Stimulated activated naive CD8-positive, alpha-beta T cell treated with anti-CD3 and anti-CD28 coated beads, Interleukin-15, amount 100 ng/mL, for 72 hours (primary cell): Measurements from ENCODE around the gene C1orf87.

ENCODE experiments used
- ATAC-seq: fragments of 150-1000 bp; cut with Tn5 transposase; 2 replicates; pipeline ENCODE4 v1.10.0; 2021; ENCODE audit warnings: mild to moderate bottlenecking, moderate library complexity
- DNase-seq, 2 donors: peaks; one replicate each; pipeline ENCODE4 v3.0.0; 2021 to 2022
- H3K27ac Mint-ChIP-seq, 2 donors: one replicate each; pipeline ENCODE4 v1.8.0; 2022; ENCODE audit warnings: mild to moderate bottlenecking in 2 of 2, mixed read lengths in 2 of 2, moderate library complexity in 2 of 2
- H3K27me3 Mint-ChIP-seq: one replicate; pipeline ENCODE4 v1.8.0; 2022; ENCODE audit warnings: mixed read lengths
- H3K4me1 Mint-ChIP-seq: one replicate; pipeline ENCODE4 v1.8.0; 2022; ENCODE audit warnings: mild to moderate bottlenecking, mixed read lengths
- H3K4me3 Mint-ChIP-seq, 2 donors: one replicate each; pipeline ENCODE4 v1.8.0; 2022; ENCODE audit warnings: mild to moderate bottlenecking in 2 of 2, mixed read lengths in 2 of 2, moderate library complexity in 1 of 2
- H3K9me3 Mint-ChIP-seq, 2 donors: one replicate each; pipeline ENCODE4 v1.8.0; 2022; ENCODE audit warnings: mixed read lengths in 2 of 2

Gene C1orf87

DNA sequence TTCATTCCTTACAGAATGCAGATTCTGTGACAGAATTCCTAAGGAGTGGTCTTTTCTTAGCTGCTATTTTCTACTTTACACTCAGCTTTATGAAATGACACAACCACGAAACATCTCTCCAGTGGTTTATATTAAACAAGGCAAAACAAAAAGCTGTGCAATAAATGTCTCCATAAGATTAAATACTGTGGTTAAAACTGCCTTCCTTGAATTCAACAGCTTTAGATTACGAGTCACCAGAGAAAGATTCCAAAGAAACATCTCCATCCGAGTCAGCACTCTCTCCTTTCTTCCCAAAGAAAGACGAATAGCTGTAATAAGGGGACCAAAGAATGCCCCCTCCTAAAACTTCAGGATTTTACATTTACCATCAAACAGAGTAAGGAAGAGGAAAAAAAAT, 4.6 kb upstream of the C1orf87 start:
- ATAC-seq (no peak), DNase-seq (no peak)
- no peak overlapping the region for H3K4me3 Mint-ChIP-seq
- peaks cover 49% of the 10 kb centered on the region for H3K27me3 Mint-ChIP-seq
- H3K9me3 Mint-ChIP-seq, result no peaks in the 10 kb centered on the region
- H3K27ac Mint-ChIP-seq, result no peak overlapping the region
- no peaks in the 10 kb centered on the region for H3K4me1 Mint-ChIP-seq

DNA sequence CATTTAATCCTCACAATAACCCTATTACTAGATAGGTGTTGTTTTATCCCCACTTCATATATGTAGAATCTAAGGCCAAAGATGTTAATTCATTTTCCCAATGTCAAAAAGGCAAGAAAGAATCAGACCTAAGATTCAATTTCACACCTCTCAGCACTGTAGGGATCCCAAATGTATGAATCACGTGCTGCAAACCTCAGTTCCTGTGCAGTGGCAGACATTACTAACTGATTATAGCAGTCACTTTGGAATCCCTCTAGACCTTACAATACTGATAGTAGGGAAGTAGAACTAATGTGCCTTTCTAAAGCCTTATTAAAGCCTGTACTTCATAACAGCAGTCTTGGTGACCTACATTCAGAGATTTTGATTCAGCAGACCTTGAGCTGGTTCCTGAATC, 2.3 kb downstream of the C1orf87 start:
- Mint-ChIP-seq H3K27ac (no peak overlapping the region), H3K4me3 (no peak overlapping the region), H3K4me1 (no peaks in the 10 kb centered on the region), H3K27me3 (peaks cover 62% of the 10 kb centered on the region), H3K9me3 (no peaks in the 10 kb centered on the region)
- DNase-seq (no peak), ATAC-seq (no peak)

DNA sequence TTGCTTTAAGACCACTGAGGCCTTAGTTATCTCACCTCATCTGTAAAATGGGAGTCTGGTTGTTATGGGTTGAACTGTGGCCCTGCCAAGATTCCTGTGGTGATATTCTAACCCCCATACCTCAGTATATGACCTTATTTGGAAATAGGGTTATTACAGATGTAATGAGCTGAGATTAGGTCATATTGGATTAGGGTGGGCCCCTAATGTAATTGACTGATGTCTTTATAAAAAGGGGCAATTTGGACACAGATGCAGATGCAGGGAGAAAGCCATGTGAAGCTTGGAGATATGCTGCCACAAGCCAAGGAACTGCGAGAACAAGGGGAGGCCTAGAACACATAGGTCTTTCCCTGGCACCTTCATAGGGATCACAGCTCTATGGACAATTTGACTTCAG, 3.9 kb downstream of the C1orf87 start:
- ATAC-seq (no peak), DNase-seq (no peak)
- Mint-ChIP-seq H3K4me3 (no peak overlapping the region), H3K4me1 (no peaks in the 10 kb centered on the region), H3K9me3 (no peaks in the 10 kb centered on the region), H3K27ac (no peak overlapping the region), H3K27me3 (peaks cover 47% of the 10 kb centered on the region)

DNA sequence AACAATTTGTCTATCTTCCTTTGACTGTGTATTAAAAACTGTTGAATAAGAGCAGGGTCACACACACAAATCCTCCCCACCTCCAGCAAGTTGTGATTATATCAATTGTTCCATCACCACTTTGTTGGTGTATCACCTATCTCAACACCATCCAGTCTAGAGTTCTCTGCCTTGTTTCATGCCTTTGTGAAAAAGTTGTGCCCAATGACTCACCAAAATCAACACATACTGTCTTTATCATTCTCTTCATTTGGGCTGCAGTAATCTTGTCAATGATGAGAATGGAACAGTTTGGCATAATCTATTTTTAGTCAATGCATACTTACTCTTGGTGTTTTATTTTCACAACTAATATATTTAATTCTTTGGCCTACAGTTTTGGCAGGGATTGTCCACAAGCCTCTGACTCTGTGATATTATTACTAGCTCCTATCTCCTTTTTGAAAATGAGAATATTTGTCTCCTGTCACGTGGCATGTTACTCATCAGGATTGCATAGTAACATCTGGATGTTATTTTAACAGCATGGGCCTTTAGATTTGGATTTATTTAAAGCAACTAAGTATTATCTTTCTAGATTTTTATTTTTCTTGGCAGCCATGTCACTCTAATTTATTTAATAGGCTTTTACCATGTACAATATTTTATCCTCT, 5.1 kb downstream of the C1orf87 start:
- no peak overlapping the region for H3K4me3 Mint-ChIP-seq
- ATAC-seq (no peak), DNase-seq (no peak)
- no peaks in the 10 kb centered on the region for H3K9me3 Mint-ChIP-seq
- H3K4me1 Mint-ChIP-seq, result no peaks in the 10 kb centered on the region
- no peak overlapping the region for H3K27ac Mint-ChIP-seq
- peaks cover 38% of the 10 kb centered on the region for H3K27me3 Mint-ChIP-seq

DNA sequence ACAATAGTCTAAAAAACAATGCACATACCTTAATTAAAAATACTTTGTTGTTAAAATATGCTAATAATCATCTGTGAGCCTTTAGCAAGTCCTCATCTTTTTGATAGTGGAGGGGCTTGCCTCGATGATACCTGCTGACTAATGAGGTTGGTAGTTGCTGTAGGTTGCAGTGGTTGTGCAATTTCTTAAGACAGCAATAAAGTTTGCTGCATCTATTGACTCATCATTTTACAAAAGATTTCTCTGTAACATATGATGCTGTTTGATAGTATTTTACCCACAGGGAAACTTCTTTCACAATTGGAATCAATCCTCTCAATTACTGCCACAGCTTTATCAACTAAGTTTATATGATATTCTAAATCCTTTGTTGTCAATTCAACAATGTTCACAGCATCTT, 7.6 kb downstream of the C1orf87 start:
- Mint-ChIP-seq H3K4me3 (no peak overlapping the region), H3K27me3 (peaks cover 15% of the 10 kb centered on the region), H3K27ac (no peak overlapping the region), H3K4me1 (no peaks in the 10 kb centered on the region), H3K9me3 (no peaks in the 10 kb centered on the region)
- no peak for ATAC-seq
- DNase-seq, result no peak

DNA sequence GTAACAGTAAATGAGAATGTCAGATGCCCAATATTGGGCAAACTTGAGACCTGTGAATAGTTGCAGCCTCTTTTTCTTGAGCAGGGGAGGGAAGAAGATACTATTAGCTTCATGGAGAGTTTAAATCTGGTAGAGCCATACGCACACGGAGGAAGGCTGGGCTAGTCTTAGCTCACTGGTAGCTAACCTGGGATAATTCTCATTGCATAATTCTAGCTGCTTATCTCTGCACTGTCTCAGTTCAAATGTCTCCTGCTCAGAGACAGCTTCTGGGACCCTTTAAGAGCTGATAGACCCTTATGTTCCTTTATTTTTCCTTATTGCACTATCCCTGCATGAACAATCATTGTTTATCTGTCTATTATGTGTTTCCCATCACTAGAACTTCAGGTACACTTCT, 8.4 kb downstream of the C1orf87 start:
- Mint-ChIP-seq H3K4me1 (no peaks in the 10 kb centered on the region), H3K27ac (no peak overlapping the region), H3K9me3 (no peaks in the 10 kb centered on the region), H3K4me3 (no peak overlapping the region), H3K27me3 (peaks cover 15% of the 10 kb centered on the region)
- ATAC-seq, result no peak
- no peak for DNase-seq

DNA sequence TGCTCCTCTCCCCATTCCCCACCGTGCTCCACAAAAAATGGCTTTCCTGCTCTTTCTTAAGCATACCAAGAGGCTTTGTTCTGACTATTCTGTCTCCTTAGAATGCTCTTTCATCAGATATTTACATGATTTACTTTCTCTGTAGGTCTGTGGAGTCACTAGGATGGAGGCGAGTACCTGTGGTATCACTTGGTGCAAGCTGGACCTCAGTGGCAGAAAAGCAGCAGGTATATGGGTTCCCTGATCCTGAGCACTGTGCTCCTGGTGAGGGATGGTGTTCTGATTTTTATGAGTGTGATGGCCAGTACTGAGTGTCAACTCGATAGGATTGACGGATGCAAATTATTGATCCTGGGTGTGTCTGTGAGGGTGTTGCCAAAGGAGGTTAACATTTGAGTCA, 10.0 kb downstream of the C1orf87 start:
- Mint-ChIP-seq H3K27ac (no peak overlapping the region), H3K4me3 (no peak overlapping the region), H3K9me3 (no peaks in the 10 kb centered on the region), H3K27me3 (peaks cover 13% of the 10 kb centered on the region), H3K4me1 (no peaks in the 10 kb centered on the region)
- ATAC-seq (peak; percentile 39), DNase-seq (no peak)

DNA sequence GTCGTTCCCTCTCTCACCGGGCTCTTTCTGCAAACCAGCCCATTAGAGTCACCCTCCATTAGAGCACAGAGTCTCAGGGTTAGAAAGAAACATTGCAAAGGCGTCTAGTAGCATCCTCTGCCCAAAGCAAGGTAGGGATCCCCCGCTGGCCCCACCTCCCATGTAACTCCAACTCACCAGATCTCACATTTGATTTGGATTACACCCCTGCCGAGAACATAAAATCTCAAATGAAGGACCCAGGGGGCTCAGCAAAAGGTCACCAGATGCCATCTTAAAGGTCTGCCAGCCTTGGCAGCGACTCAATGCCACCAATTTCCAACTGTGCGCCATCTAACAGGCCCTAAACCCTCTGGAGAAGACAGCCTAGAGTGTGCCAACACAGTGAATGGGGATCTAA, 14.1 kb downstream of the C1orf87 start:
- DNase-seq (no peak), ATAC-seq (no peak)
- H3K4me3 Mint-ChIP-seq, result no peak overlapping the region
- no peaks in the 10 kb centered on the region for H3K4me1 Mint-ChIP-seq
- H3K27me3 Mint-ChIP-seq, result no peaks in the 10 kb centered on the region
- no peaks in the 10 kb centered on the region for H3K9me3 Mint-ChIP-seq
- no peak overlapping the region for H3K27ac Mint-ChIP-seq

DNA sequence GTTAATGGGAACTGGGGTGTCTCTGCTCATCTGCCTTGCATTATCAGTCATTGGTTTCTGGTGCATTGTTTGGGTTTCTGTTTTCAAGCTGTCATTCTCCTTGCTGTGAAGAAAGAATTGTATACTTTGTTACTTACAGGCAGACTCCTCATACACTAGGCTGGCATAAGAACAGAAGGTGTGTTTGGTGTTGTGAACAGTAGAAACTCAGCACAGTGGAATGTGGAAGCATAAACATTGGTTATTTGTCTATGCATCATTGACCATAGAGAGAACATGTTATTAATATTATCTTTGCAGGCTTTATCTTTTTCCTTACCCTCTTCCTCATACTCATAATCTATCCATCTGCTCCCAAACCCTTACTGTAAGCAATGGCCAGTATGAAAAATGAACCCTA, 18.2 kb downstream of the C1orf87 start:
- no peak overlapping the region for H3K27ac Mint-ChIP-seq
- H3K9me3 Mint-ChIP-seq, result peaks cover 12 to 14% of the 10 kb centered on the region in 2 donors
- DNase-seq (no peak), ATAC-seq (no peak)
- no peaks in the 10 kb centered on the region for H3K4me1 Mint-ChIP-seq
- peaks cover 16% of the 10 kb centered on the region for H3K27me3 Mint-ChIP-seq
- H3K4me3 Mint-ChIP-seq, result no peak overlapping the region

DNA sequence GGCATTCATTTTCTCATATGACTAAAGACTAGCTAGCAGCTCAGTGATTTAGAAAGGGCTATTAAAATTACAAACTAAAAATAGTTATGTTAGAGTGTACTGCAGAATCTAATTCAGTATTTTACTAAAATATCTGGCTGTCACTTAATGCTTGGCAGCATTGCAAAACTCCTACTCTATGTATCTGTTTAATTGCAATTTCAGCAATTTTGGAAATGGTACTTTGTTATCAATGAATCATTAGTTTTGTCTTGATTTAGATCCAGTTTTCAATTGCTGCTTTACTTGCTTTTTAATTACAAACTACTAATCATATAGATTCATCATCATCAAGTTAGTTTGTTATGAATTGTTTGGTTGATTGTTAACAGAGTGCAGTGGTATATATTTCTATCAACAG, 19.2 kb downstream of the C1orf87 start:
- DNase-seq (no peak), ATAC-seq (no peak)
- no peak overlapping the region for H3K4me3 Mint-ChIP-seq
- no peaks in the 10 kb centered on the region for H3K4me1 Mint-ChIP-seq
- peaks cover 16% of the 10 kb centered on the region for H3K27me3 Mint-ChIP-seq
- peaks cover 14 to 15% of the 10 kb centered on the region in 2 donors for H3K9me3 Mint-ChIP-seq
- no peak overlapping the region for H3K27ac Mint-ChIP-seq

DNA sequence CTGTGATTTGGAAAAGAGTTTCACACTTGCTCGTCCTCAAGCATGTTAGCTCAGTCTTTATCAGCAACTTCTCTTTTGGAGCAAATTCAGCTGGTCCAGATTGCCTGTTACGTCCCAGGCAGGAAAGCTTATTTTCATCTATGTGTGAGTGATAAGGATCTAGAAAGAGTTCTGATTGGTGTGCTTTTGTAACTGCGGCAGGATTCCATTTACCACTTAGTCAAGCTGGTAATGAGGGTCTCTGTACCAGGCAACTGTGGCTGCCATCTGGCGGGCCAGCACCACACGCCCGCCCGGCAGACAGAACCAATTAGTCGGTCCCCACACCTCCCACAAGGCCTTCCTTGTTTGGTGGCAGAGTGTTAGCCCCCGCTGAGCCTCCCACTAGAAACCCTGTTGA, 21.0 kb downstream of the C1orf87 start:
- Mint-ChIP-seq H3K4me3 (no peak overlapping the region), H3K27ac (no peak overlapping the region), H3K27me3 (peaks cover 16% of the 10 kb centered on the region), H3K4me1 (no peaks in the 10 kb centered on the region), H3K9me3 (peaks cover 14 to 16% of the 10 kb centered on the region in 2 donors)
- ATAC-seq, result no peak
- no peak for DNase-seq

DNA sequence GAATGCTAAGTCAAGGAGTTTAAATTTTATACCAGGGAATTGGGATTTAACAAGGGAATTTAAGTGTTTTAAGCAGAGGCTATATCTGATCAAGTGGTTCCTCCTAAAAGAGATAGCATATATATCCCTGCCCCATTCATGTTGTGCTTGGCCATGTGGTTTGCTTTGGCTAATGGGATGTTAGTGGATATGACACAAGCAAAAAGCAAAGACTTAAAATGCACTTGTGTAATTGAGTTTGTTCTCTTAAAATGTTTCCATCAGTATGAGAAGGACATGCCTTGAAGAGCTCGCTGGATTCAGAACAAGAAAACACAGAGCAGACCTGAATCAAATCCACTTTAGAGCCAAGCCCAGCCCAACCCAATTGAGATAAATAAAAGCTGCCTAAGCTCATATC, 22.4 kb downstream of the C1orf87 start:
- no peak overlapping the region for H3K27ac Mint-ChIP-seq
- no peak for ATAC-seq
- H3K27me3 Mint-ChIP-seq, result peaks cover 16% of the 10 kb centered on the region

DNA sequence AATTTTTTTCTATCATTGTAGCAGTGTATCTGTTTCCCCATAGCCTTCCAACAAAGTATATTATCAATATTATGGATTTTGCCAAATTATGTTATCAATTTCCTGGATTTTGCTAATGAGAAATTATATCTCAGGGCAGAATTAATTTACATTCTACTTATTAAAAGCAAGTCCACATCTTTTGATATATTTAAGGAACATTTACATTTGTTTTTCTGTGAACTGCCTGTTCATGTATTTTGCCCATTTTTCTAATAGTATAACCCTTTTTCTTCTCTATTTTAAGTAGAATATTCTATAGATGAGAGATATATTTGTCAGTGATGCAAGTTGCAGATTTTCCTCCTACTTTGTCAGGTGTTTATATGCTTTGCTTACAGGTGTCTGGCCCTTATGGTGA, 24.4 kb downstream of the C1orf87 start:
- DNase-seq (no peak), ATAC-seq (no peak)
- H3K27me3 Mint-ChIP-seq, result peaks cover 16% of the 10 kb centered on the region
- H3K4me3 Mint-ChIP-seq, result no peak overlapping the region
- H3K4me1 Mint-ChIP-seq, result no peaks in the 10 kb centered on the region
- H3K9me3 Mint-ChIP-seq, result peaks cover 14 to 16% of the 10 kb centered on the region in 2 donors
- H3K27ac Mint-ChIP-seq, result no peak overlapping the region

More for the DNA sequence above, 22.4 kb downstream of the C1orf87 start:
- H3K4me3 Mint-ChIP-seq, result no peak overlapping the region
- H3K4me1 Mint-ChIP-seq, result no peaks in the 10 kb centered on the region
- DNase-seq, result no peak
- H3K9me3 Mint-ChIP-seq, result peaks cover 14 to 16% of the 10 kb centered on the region in 2 donors

DNA sequence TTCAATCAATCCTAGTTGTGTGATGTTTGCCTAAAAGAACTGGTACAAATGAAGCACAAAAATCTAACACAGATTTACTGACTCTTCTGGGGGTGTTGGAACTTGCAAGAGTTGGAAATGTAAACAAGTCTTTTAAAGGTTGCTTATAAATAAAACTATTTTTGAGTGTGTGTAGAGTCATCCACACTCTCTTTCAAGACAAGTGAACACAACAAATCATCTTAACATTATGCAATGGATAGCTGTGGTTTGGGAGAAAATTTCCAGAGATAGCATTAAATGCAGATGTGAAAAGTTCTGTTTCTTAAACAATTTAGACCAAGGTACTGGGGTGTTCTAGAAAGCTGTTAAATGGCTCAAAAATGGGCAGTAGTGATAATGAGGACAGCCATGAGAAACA, 28.7 kb downstream of the C1orf87 start:
- no peak overlapping the region for H3K4me3 Mint-ChIP-seq
- ATAC-seq, result no peak

DNA sequence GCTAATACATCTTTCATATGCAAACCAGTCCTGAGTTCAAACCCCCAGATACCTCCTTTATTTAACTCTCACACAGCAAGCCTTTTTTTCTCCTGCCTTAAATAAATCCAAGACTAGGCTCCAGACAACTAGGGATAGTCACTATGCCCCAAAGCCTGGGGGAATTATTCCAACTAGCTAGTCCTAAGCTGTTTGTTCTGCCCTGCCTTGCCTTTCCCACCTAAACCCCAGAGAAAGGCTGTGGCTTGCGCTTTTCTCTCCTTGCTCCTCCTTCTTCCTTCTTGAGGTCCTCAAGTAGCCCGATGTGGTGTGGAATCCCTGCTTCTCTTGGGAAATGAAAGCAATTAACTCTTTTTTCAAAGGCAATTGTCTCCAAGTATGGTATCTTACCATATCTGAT, 31.8 kb downstream of the C1orf87 start:
- Mint-ChIP-seq H3K4me3 (no peak overlapping the region), H3K27me3 (peaks cover 6% of the 10 kb centered on the region)
- no peak for ATAC-seq

More for the DNA sequence above, 28.7 kb downstream of the C1orf87 start:
- Mint-ChIP-seq H3K27ac (no peak overlapping the region), H3K4me1 (no peaks in the 10 kb centered on the region), H3K27me3 (peaks cover 6% of the 10 kb centered on the region), H3K9me3 (peaks cover 0 to 4% of the 10 kb centered on the region in 2 donors)
- DNase-seq, result no peak

DNA sequence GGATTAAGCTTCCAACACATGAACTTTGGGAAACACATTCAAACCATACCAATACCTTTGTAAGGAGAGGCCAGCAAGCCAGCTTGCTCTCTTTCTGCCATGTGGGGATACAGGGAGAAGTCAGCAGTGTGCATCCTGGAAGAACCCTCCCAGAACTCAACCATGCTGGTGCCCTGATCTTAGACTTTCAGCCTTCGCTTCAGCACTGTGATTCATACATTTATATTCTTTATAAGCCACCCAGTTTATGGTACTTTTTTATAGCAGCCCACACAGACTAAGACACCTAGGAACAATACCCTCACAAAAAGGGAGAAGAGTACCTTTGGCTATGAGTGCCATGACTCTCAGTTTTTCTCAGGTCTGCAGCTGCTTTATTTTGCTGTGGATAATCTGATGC, 35.9 kb downstream of the C1orf87 start:
- Mint-ChIP-seq H3K4me3 (no peak overlapping the region), H3K27ac (no peak overlapping the region), H3K9me3 (no peaks in the 10 kb centered on the region), H3K27me3 (peaks cover 6% of the 10 kb centered on the region), H3K4me1 (no peaks in the 10 kb centered on the region)
- DNase-seq (no peak), ATAC-seq (no peak)

More for the DNA sequence above, 31.8 kb downstream of the C1orf87 start:
- no peaks in the 10 kb centered on the region for H3K4me1 Mint-ChIP-seq
- no peak for DNase-seq
- H3K27ac Mint-ChIP-seq, result no peak overlapping the region
- no peaks in the 10 kb centered on the region for H3K9me3 Mint-ChIP-seq

DNA sequence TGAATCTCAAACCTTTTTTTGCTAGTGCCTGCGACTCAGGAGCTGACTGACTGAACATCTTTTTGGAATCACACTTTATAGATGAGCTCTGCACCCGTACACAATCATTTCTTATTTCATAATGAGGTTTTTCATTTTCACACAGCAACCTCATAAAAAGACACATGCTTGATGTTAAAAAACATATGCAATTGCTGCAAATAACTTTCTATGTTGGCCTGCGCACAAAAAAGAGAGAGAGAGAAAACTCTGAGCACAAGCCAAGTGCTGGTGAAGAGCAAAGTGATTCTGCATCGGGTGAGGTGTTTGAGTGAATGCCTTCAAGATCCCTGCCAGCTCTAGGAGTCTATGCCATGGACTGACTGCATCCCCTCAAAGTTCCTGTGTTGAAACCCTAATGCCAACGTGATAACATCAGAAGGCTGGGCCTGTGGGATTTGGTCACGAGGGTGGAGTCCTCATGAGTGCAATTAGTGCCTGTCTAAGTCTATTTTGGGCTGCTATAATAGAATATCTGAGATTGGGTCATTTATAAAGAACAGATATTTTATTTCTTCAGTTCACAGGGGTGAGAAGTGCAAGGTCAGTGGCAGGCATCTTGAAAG, 36.6 kb downstream of the C1orf87 start:
- Mint-ChIP-seq H3K27me3 (peaks cover 4% of the 10 kb centered on the region), H3K4me3 (no peak overlapping the region), H3K27ac (no peak overlapping the region), H3K4me1 (no peaks in the 10 kb centered on the region), H3K9me3 (no peaks in the 10 kb centered on the region)
- no peak for ATAC-seq
- no peak for DNase-seq
